ENCODE results near the gene PMM2. TPM values are rescaled to one million over a fixed set of nuclear protein-coding genes. Genes with fewer than 3 reads are reported as not detected.

Gene PMM2
- total RNA-seq, 4 donors from 2014 or later: 26.2 to 114 (median 58.5) TPM

DNA sequence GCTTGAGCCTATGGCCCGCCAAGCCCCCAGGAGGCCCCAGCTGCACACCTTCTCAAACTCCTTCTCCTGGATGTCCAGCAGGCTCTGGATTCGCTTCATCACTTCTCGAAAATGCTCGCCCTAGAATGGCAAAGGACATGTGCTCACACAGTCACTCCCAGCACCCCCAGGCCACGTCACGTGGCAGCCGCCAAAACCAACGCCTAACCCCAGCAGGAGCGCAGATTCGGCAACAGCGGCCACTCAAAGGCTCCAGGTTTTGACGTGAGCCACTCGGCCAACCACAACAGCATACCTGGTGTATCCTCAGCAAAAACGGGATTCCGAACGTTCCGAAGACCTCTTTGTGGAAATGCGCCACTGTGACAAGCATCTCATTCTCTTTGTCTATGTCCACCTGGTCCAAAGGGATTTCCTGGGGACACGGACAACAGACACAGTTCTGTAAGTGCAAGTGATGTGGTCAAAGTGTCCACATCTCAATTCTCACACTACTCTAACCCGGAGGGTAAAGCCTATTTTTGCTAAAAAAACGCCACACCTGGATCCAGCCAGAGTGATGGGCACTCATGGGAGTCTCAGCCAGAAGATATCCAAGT lies 97.2 kb downstream of the PMM2 start:
- Histone ChIP-seq H3K27me3 (no peaks in the 10 kb centered on the region), H3K27ac (no peak overlapping the region), H3K4me1 (no peaks in the 10 kb centered on the region), H3K9me3 (no peaks in the 10 kb centered on the region), H3K36me3 (peaks cover 0 to 78% (median 36%) of the 10 kb centered on the region in 4 donors), H3K4me3 (no peak overlapping the region)
- TF ChIP-seq EP300 (IDR thresholded peaks at IDR 0.05; ENCODE audit: low read depth): no peak
- no peak for TF ChIP-seq POLR2AphosphoS5 (IDR thresholded peaks at IDR 0.05)
- TF ChIP-seq POLR2A (IDR thresholded peaks at IDR 0.05): no peak
- TF ChIP-seq, protein P1, sequence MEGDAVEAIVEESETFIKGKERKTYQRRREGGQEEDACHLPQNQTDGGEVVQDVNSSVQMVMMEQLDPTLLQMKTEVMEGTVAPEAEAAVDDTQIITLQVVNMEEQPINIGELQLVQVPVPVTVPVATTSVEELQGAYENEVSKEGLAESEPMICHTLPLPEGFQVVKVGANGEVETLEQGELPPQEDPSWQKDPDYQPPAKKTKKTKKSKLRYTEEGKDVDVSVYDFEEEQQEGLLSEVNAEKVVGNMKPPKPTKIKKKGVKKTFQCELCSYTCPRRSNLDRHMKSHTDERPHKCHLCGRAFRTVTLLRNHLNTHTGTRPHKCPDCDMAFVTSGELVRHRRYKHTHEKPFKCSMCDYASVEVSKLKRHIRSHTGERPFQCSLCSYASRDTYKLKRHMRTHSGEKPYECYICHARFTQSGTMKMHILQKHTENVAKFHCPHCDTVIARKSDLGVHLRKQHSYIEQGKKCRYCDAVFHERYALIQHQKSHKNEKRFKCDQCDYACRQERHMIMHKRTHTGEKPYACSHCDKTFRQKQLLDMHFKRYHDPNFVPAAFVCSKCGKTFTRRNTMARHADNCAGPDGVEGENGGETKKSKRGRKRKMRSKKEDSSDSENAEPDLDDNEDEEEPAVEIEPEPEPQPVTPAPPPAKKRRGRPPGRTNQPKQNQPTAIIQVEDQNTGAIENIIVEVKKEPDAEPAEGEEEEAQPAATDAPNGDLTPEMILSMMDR (IDR thresholded peaks at IDR 0.05): no peak
- WGBS, 2 donors (ENCODE audit: low coverage in 1 of 2): 97 to 100% methylated on average over 1 to 21 of the region's 21 CpGs
- no peak for DNase-seq
- intact Hi-C loops (cut with DNase I; ENCODE audit: low total_unique reads) (no loop called here), in situ Hi-C loops (cut with MboI; ENCODE audit: low pct_ligation_motif_present in 1 of 4, low pct_unique_long_range_greater_than_20kb in 1 of 4, low sequenced_read_pairs in 3 of 4) (loop anchor here in 2 of 4 donors (25.0 kb wide), 2 partner anchors 233 to 242 kb away; partner anchors contain the start of gene ABAT (in 1 of the 2))

DNA sequence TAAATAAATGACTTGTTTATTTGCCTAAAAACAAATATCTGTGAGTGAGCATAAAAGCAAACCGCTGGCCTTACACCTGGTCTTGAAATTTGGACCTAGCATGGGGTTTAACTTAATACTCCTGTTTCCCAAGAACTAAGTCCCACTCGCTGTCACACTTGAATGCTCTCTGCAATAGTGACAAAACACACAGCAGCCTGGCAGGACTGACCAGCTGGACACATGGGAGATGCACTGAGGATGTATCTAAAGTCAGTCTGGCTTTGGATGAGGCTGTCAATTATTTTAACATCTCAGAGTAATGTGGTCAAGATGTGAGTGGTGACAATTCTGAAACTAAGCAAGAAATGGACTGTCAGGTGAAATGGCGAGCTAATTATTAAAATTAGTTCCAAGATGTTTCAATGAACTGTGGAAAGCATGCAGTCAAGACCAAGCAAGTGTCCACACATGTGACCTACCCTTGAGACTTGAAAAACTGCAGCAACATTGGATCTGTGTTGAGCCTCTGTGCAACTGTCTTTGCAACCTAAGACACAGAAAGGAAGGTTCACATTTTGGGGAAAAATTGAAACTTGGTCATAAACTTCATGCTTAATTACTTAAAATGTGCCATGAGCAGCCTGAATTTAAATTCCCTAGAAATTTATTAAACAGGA lies 101.2 kb downstream of the PMM2 start:
- TF ChIP-seq EP300 (IDR thresholded peaks at IDR 0.05; ENCODE audit: low read depth): no peak
- TF ChIP-seq, protein P1 (IDR thresholded peaks at IDR 0.05): no peak
- no peak for TF ChIP-seq POLR2AphosphoS5 (IDR thresholded peaks at IDR 0.05)
- no peaks in the 10 kb centered on the region for H3K4me1 ChIP-seq
- intact Hi-C loops (cut with DNase I; ENCODE audit: low total_unique reads) (no loop called here), in situ Hi-C loops (cut with MboI; ENCODE audit: low pct_ligation_motif_present in 1 of 4, low pct_unique_long_range_greater_than_20kb in 1 of 4, low sequenced_read_pairs in 3 of 4) (loop anchor here in 2 of 4 donors (25.0 kb wide), 2 partner anchors 236 to 239 kb away; partner anchors contain the start of gene ABAT (in 1 of the 2))
- no peaks in the 10 kb centered on the region for H3K9me3 ChIP-seq
- 95 to 100% methylated on average over 3 of the region's 3 CpGs for WGBS, 2 donors (ENCODE audit: low coverage in 1 of 2)
- H3K27me3 ChIP-seq: no peaks in the 10 kb centered on the region
- no peak for DNase-seq
- H3K27ac ChIP-seq: no peak overlapping the region
- H3K4me3 ChIP-seq: no peak overlapping the region
- peaks cover 0 to 96% (median 49%) of the 10 kb centered on the region in 4 donors for H3K36me3 ChIP-seq

Other genes with a start within 250 kb of the PMM2 start
- not detected for gene TMEM114, start 207.3 kb upstream of the PMM2 start, total RNA-seq
- gene METTL22, start 176.1 kb upstream of the PMM2 start, total RNA-seq: 10 to 100 TPM; 30.0 to 71.0 (median 53.9) TPM
- 10 to 100 TPM; 15.7 to 35.2 (median 21.7) TPM for gene ABAT, start 123.2 kb upstream of the PMM2 start, total RNA-seq
- 10 to 100 TPM in 1 of 4 donors, 1 to 10 TPM in 2, not detected in 1; 1.8 to 10.3 (median 9.7) TPM for gene TMEM186, start 200 bp upstream of the PMM2 start, total RNA-seq
- 10 to 100 TPM; 11.6 to 61.7 (median 39.6) TPM for gene CARHSP1, start 71.2 kb downstream of the PMM2 start, total RNA-seq
- not detected for gene LITAFD, start 84.5 kb downstream of the PMM2 start, total RNA-seq
- 100 to 1,000 TPM in 3 of 4 donors, 10 to 100 TPM in 1; 72.9 to 419 (median 158) TPM for gene USP7, start 166.1 kb downstream of the PMM2 start, total RNA-seq

Measured in transverse colon (tissue), 4 donors.